Measurements from ENCODE around the gene DNAI4. TPM values are rescaled to one million over a fixed set of nuclear protein-coding genes. Genes with fewer than 3 reads are reported as not detected.

Gene DNAI4
- total RNA-seq, 1 experiment from 2014 or later, result 1.4 TPM

- H3K4me3 Mint-ChIP-seq (ENCODE audit: unreplicated experiment), result no peak overlapping the region
- no TSS peak for BruUV-seq (replicated peaks)
- CTCF ChIA-PET, result no interaction called here
Measured at GRCh38 chr1:66773227-66773626, 151.4 kb downstream of the DNAI4 start.

GRCh38 chr1:66770694-66771093, 154.0 kb downstream of the DNAI4 start:
- no TSS peak for BruUV-seq (replicated peaks)
- H3K36me3 ChIP-seq (ENCODE audit: control insufficient read depth, insufficient read depth, low read length), result no peaks in the 10 kb centered on the region
- ChIA-PET POLR2A (no interaction called here), CTCF (no interaction called here)
- no peak for TF ChIP-seq CTCF (IDR thresholded peaks at IDR 0.05; ENCODE audit: insufficient read depth in 1 of 2, low read depth in 1 of 2, low read length in 1 of 2, severe bottlenecking in 1 of 2, unreplicated experiment in 1 of 2)
- no peak overlapping the region for H3K27ac Mint-ChIP-seq (ENCODE audit: unreplicated experiment)
- no peak overlapping the region for H3K4me3 ChIP-seq (ENCODE audit: low read depth, low read length)
- no peaks in the 10 kb centered on the region for H3K4me1 ChIP-seq
- intact Hi-C loops (cut with micrococcal nuclease; ENCODE audit: unreplicated experiment), result no loop called here
- no peaks in the 10 kb centered on the region for H3K27me3 ChIP-seq (replicated peaks; ENCODE audit: control insufficient read depth, insufficient read depth, low read length)
- H3K9me3 Mint-ChIP-seq (ENCODE audit: unreplicated experiment), result no peaks in the 10 kb centered on the region
- H3K4me3 Mint-ChIP-seq (ENCODE audit: unreplicated experiment), result no peak overlapping the region
- H3K9me3 ChIP-seq, result no peaks in the 10 kb centered on the region
- H3K4me1 Mint-ChIP-seq (ENCODE audit: low read depth, unreplicated experiment), result no peaks in the 10 kb centered on the region
- peaks cover 4% of the 10 kb centered on the region for H3K27me3 Mint-ChIP-seq (ENCODE audit: insufficient read depth, unreplicated experiment)
- no peaks in the 10 kb centered on the region for H3K36me3 Mint-ChIP-seq (ENCODE audit: insufficient read depth, unreplicated experiment)
- DNase-seq, result no peak

More at GRCh38 chr1:66773227-66773626, 151.4 kb downstream of the DNAI4 start:
- no peak overlapping the region for H3K27ac Mint-ChIP-seq (ENCODE audit: unreplicated experiment)
- POLR2A ChIA-PET, result no interaction called here
- Histone ChIP-seq H3K36me3 (ENCODE audit: control insufficient read depth, insufficient read depth, low read length) (no peaks in the 10 kb centered on the region), H3K27me3 (replicated peaks; ENCODE audit: control insufficient read depth, insufficient read depth, low read length) (no peaks in the 10 kb centered on the region), H3K4me3 (ENCODE audit: low read depth, low read length) (no peak overlapping the region), H3K4me1 (no peaks in the 10 kb centered on the region), H3K9me3 (no peaks in the 10 kb centered on the region)
- no peaks in the 10 kb centered on the region for H3K4me1 Mint-ChIP-seq (ENCODE audit: low read depth, unreplicated experiment)
- no peak for TF ChIP-seq CTCF (IDR thresholded peaks at IDR 0.05; ENCODE audit: insufficient read depth in 1 of 2, low read depth in 1 of 2, low read length in 1 of 2, severe bottlenecking in 1 of 2, unreplicated experiment in 1 of 2)
- intact Hi-C loops (cut with micrococcal nuclease; ENCODE audit: unreplicated experiment), result no loop called here
- peaks cover 5% of the 10 kb centered on the region for H3K27me3 Mint-ChIP-seq (ENCODE audit: insufficient read depth, unreplicated experiment)
- no peaks in the 10 kb centered on the region for H3K36me3 Mint-ChIP-seq (ENCODE audit: insufficient read depth, unreplicated experiment)
- DNase-seq, result no peak
- no peaks in the 10 kb centered on the region for H3K9me3 Mint-ChIP-seq (ENCODE audit: unreplicated experiment)

- no peaks in the 10 kb centered on the region for H3K4me1 Mint-ChIP-seq (ENCODE audit: low read depth, unreplicated experiment)
- intact Hi-C loops (cut with micrococcal nuclease; ENCODE audit: unreplicated experiment), result no loop called here
- no peaks in the 10 kb centered on the region for H3K36me3 Mint-ChIP-seq (ENCODE audit: insufficient read depth, unreplicated experiment)
- no peak overlapping the region for H3K27ac Mint-ChIP-seq (ENCODE audit: unreplicated experiment)
- no TSS peak for BruUV-seq (replicated peaks)
- H3K27me3 Mint-ChIP-seq (ENCODE audit: insufficient read depth, unreplicated experiment), result no peaks in the 10 kb centered on the region
- Histone ChIP-seq H3K4me1 (no peaks in the 10 kb centered on the region), H3K27me3 (replicated peaks; ENCODE audit: control insufficient read depth, insufficient read depth, low read length) (no peaks in the 10 kb centered on the region), H3K9me3 (no peaks in the 10 kb centered on the region), H3K4me3 (ENCODE audit: low read depth, low read length) (no peak overlapping the region), H3K36me3 (ENCODE audit: control insufficient read depth, insufficient read depth, low read length) (no peaks in the 10 kb centered on the region)
- no peak overlapping the region for H3K4me3 Mint-ChIP-seq (ENCODE audit: unreplicated experiment)
- CTCF ChIA-PET, result no interaction called here
- no peaks in the 10 kb centered on the region for H3K9me3 Mint-ChIP-seq (ENCODE audit: unreplicated experiment)
- no peak for DNase-seq
- no peak for TF ChIP-seq CTCF (IDR thresholded peaks at IDR 0.05; ENCODE audit: insufficient read depth in 1 of 2, low read depth in 1 of 2, low read length in 1 of 2, severe bottlenecking in 1 of 2, unreplicated experiment in 1 of 2)
- POLR2A ChIA-PET, result no interaction called here
Measured at GRCh38 chr1:66770240-66770639, 154.4 kb downstream of the DNAI4 start.

Measured in Caco-2 (cell line).